Measurements from ENCODE around the gene MARCHF3.
A peak's percentile ranks its signal among the peaks of the same experiment; 100 is the strongest.
"Not testable (repeated sequence)": the region's sequence is repeated elsewhere in the genome, so short reads cannot be mapped to it uniquely, and the experiment has no call there.

The MARCHF3 gene

GRCh38 chr5:126857472-126858410 is 172.6 kb downstream of the MARCHF3 start:
- Histone ChIP-seq H3K4me1 (peaks cover 15 to 27% (median 25%) of the 10 kb centered on the region in 10 experiments), H3K27me3 (peaks cover 0 to 5% (median 0%) of the 10 kb centered on the region in 11 experiments; a peak in 1 of 22 replicates), H3K27ac (no peak overlapping the region), H3K4me2 (no peak overlapping the region), H4K20me1 (no peaks in the 10 kb centered on the region), H3K9me3 (replicated peaks in 1 of 11) (peaks cover 0 to 16% (median 6%) of the 10 kb centered on the region in 11 experiments; a peak in 9 of 22 replicates), H3K36me3 (peaks cover 0 to 24% (median 8%) of the 10 kb centered on the region in 11 experiments; a peak in 10 of 22 replicates), H3K9ac (no peak overlapping the region), H3K4me3 (no peak overlapping the region)
- no peak for TF ChIP-seq Cebpa-rat (IDR thresholded peaks at IDR 0.05)

- peak overlapping the region; percentile 1 to 67 (median 37); a peak in 20 of 22 replicates for H3K4me2 ChIP-seq
- H3K27ac ChIP-seq = peak overlapping the region in 4 of 11 experiments; percentile 11 to 46 (median 26); a peak in 4 of 22 replicates
Observed at GRCh38 chr5:126855266-126855665, 175.1 kb downstream of the MARCHF3 start.

GRCh38 chr5:126854526-126855110 is 175.7 kb downstream of the MARCHF3 start:
- Histone ChIP-seq H3K36me3 (peaks cover 0 to 24% (median 8%) of the 10 kb centered on the region in 11 experiments; a peak in 9 of 22 replicates), H3K9ac (no peak overlapping the region), H4K20me1 (no peaks in the 10 kb centered on the region), H3K27ac (peak overlapping the region in 4 of 11 experiments; percentile 11 to 46 (median 26); a peak in 4 of 22 replicates), H3K4me1 (peaks cover 30 to 44% (median 42%) of the 10 kb centered on the region in 10 experiments), H3K4me2 (peak overlapping the region; percentile 1 to 67 (median 37); a peak in 19 of 22 replicates), H3K9me3 (replicated peaks in 1 of 11) (peaks cover 0 to 16% (median 6%) of the 10 kb centered on the region in 11 experiments; a peak in 9 of 22 replicates), H3K4me3 (no peak overlapping the region), H3K27me3 (peaks cover 0 to 5% (median 0%) of the 10 kb centered on the region in 11 experiments; a peak in 1 of 22 replicates)
- TF ChIP-seq Cebpa-rat (IDR thresholded peaks at IDR 0.05) = no peak

More at GRCh38 chr5:126855266-126855665, 175.1 kb downstream of the MARCHF3 start:
- Histone ChIP-seq H3K4me3 (no peak overlapping the region), H4K20me1 (no peaks in the 10 kb centered on the region), H3K9me3 (replicated peaks in 1 of 11) (peaks cover 0 to 16% (median 6%) of the 10 kb centered on the region in 11 experiments; a peak in 9 of 22 replicates), H3K4me1 (peaks cover 30 to 44% (median 42%) of the 10 kb centered on the region in 10 experiments), H3K27me3 (peaks cover 0 to 5% (median 0%) of the 10 kb centered on the region in 11 experiments; a peak in 1 of 22 replicates), H3K9ac (no peak overlapping the region), H3K36me3 (peaks cover 0 to 24% (median 8%) of the 10 kb centered on the region in 11 experiments; a peak in 9 of 22 replicates)
- no peak for TF ChIP-seq Cebpa-rat (IDR thresholded peaks at IDR 0.05)

- H4K20me1 ChIP-seq, H3K27me3 ChIP-seq: not testable (repeated sequence)
- peaks cover 36 to 51% (median 43%) of the 10 kb centered on the region in 10 experiments for H3K4me1 ChIP-seq
- H3K4me2 ChIP-seq = peak overlapping the region; percentile 45 to 80 (median 73)
- peak overlapping the region in 9 of 10 experiments; percentile 16 to 50 (median 36); a peak in 14 of 20 replicates for H3K4me3 ChIP-seq
- peaks cover 0 to 16% (median 6%) of the 10 kb centered on the region in 11 experiments; a peak in 9 of 22 replicates for H3K9me3 ChIP-seq (replicated peaks in 1 of 11)
- H3K36me3 ChIP-seq = peaks cover 0 to 20% (median 8%) of the 10 kb centered on the region in 11 experiments; a peak in 8 of 22 replicates
- peak overlapping the region in 7 of 11 experiments; percentile 4 to 52 (median 18); a peak in 7 of 22 replicates for H3K9ac ChIP-seq
- H3K27ac ChIP-seq = peak overlapping the region in 8 of 11 experiments; percentile 37 to 63 (median 58); a peak in 13 of 22 replicates
Observed at GRCh38 chr5:126853541-126854307, 176.6 kb downstream of the MARCHF3 start.

- Histone ChIP-seq H3K9ac (peak overlapping the region in 6 of 11 experiments; percentile 1 to 52 (median 24); a peak in 10 of 22 replicates), H3K4me1 (peaks cover 44 to 60% (median 51%) of the 10 kb centered on the region in 10 experiments), H3K4me3 (peak overlapping the region in 1 of 10 experiments; percentile 16; a peak in 2 of 20 replicates), H3K36me3 (peaks cover 0 to 12% (median 0%) of the 10 kb centered on the region in 11 experiments; a peak in 5 of 22 replicates), H4K20me1 (no peaks in the 10 kb centered on the region), H3K9me3 (replicated peaks in 1 of 11) (peaks cover 0 to 15% (median 6%) of the 10 kb centered on the region in 11 experiments; a peak in 9 of 22 replicates), H3K4me2 (peak overlapping the region; percentile 45 to 80 (median 73)), H3K27me3 (peaks cover 0 to 5% (median 0%) of the 10 kb centered on the region in 11 experiments; a peak in 1 of 22 replicates), H3K27ac (peak overlapping the region in 9 of 11 experiments; percentile 31 to 63 (median 58); a peak in 17 of 22 replicates)
- no peak for TF ChIP-seq Cebpa-rat (IDR thresholded peaks at IDR 0.05)
Observed at GRCh38 chr5:126852841-126853271, 177.5 kb downstream of the MARCHF3 start.

- H4K20me1 ChIP-seq = no peaks in the 10 kb centered on the region
- peaks cover 0 to 5% (median 0%) of the 10 kb centered on the region in 11 experiments; a peak in 1 of 22 replicates for H3K27me3 ChIP-seq
- peak overlapping the region in 9 of 11 experiments; percentile 31 to 63 (median 58); a peak in 18 of 22 replicates for H3K27ac ChIP-seq
- peaks cover 52 to 67% (median 57%) of the 10 kb centered on the region in 10 experiments for H3K4me1 ChIP-seq
- no peak overlapping the region for H3K4me3 ChIP-seq
- peak overlapping the region; percentile 45 to 80 (median 73) for H3K4me2 ChIP-seq
- H3K9ac ChIP-seq = peak overlapping the region in 5 of 11 experiments; percentile 4 to 52 (median 34); a peak in 9 of 22 replicates
- H3K9me3 ChIP-seq (replicated peaks in 1 of 11) = peaks cover 0 to 15% (median 6%) of the 10 kb centered on the region in 11 experiments; a peak in 9 of 22 replicates
- TF ChIP-seq Cebpa-rat (IDR thresholded peaks at IDR 0.05) = no peak
- H3K36me3 ChIP-seq = peaks cover 0 to 8% (median 0%) of the 10 kb centered on the region in 11 experiments; a peak in 3 of 22 replicates
Observed at GRCh38 chr5:126852091-126852571, 178.2 kb downstream of the MARCHF3 start.

- Histone ChIP-seq H3K4me3 (no peak overlapping the region), H3K4me1 (peaks cover 54 to 73% (median 62%) of the 10 kb centered on the region in 10 experiments), H3K27ac (peak overlapping the region in 9 of 11 experiments; percentile 31 to 63 (median 58); a peak in 16 of 22 replicates), H4K20me1 (no peaks in the 10 kb centered on the region), H3K4me2 (peak overlapping the region; percentile 45 to 80 (median 73)), H3K27me3 (peaks cover 0 to 5% (median 0%) of the 10 kb centered on the region in 11 experiments; a peak in 1 of 22 replicates), H3K36me3 (peaks cover 0 to 2% (median 0%) of the 10 kb centered on the region in 11 experiments; a peak in 2 of 22 replicates), H3K9me3 (replicated peaks in 1 of 11) (peaks cover 0 to 15% (median 6%) of the 10 kb centered on the region in 11 experiments; a peak in 9 of 22 replicates), H3K9ac (peak overlapping the region in 2 of 11 experiments; percentile 6 to 33; a peak in 1 of 22 replicates)
- no peak for TF ChIP-seq Cebpa-rat (IDR thresholded peaks at IDR 0.05)
Observed at GRCh38 chr5:126851501-126852011, 178.8 kb downstream of the MARCHF3 start.

Data from BLaER1 treated with 17β-estradiol and CSF1 and Interleukin-3, amounts not matched to agents 10 nM and 100 nM (cell line).